ENCODE measurements around the gene RPS27. TPM values are rescaled to one million over a fixed set of nuclear protein-coding genes. Genes with fewer than 3 reads are reported as not detected.

RPS27 gene
- total and polyA plus RNA-seq, 2 of the 13 experiments (the other 11 are each of a cell fraction or from before 2014, with no cell fraction given) = 3,737 to 9,964 TPM

- TF ChIP-seq HOXA9 (CRISPR knock-in tag; IDR thresholded peaks at IDR 0.05; ENCODE audit: borderline replicate concordance) = no peak; the same call in 1 of the 2 replicates
- TF ChIP-seq MAFF (IDR thresholded peaks at IDR 0.05; ENCODE audit: low read depth, low read length) = 0 out of 2 replicates have a peak, but pooled peaks have one; percentile 14
- TF ChIP-seq ZNF501 (CRISPR knock-in tag; IDR thresholded peaks at IDR 0.05) = peak; percentile 98
- TF ChIP-seq HNRNPLL (IDR thresholded peaks at IDR 0.05; ENCODE audit: low read depth, low read length, poor library complexity, severe bottlenecking) = peak; percentile 82
- TF ChIP-seq CENPT (CRISPR knock-in tag; IDR thresholded peaks at IDR 0.05; ENCODE audit: low read depth) = no peak
- no peak for TF ChIP-seq JUND (CRISPR knock-in tag; IDR thresholded peaks at IDR 0.05)
- no peak for TF ChIP-seq ZBTB37 (CRISPR knock-in tag; IDR thresholded peaks at IDR 0.05)
- TF ChIP-seq ZNF335 (CRISPR knock-in tag; IDR thresholded peaks at IDR 0.05) = peak; percentile 74; the same call in 1 of the 2 replicates
- peak; percentile 64; the same call in 1 of the 2 replicates for TF ChIP-seq SP4 (CRISPR knock-in tag; IDR thresholded peaks at IDR 0.05)
- TF ChIP-seq NFE2L1 (CRISPR knock-in tag; IDR thresholded peaks at IDR 0.05; ENCODE audit: borderline replicate concordance) = no peak
- TF ChIP-seq DR1 (CRISPR knock-in tag; IDR thresholded peaks at IDR 0.05) = peak; percentile 72
- peak; percentile 74 for TF ChIP-seq MYC (CRISPR knock-in tag; IDR thresholded peaks at IDR 0.05; ENCODE audit: borderline replicate concordance)
- peak; percentile 79 for TF ChIP-seq ZFX (CRISPR knock-in tag; IDR thresholded peaks at IDR 0.05; ENCODE audit: low read depth)
- TF ChIP-seq DNMT1 (CRISPR knock-in tag; IDR thresholded peaks at IDR 0.05) = peak; percentile 52; the same call in 1 of the 2 replicates
- TF ChIP-seq FOXK2 (IDR thresholded peaks at IDR 0.05) = peak; percentile 73
- TF ChIP-seq NR1H2 (CRISPR knock-in tag; IDR thresholded peaks at IDR 0.05; ENCODE audit: borderline replicate concordance, low read depth) = no peak
- TF ChIP-seq MEF2D (CRISPR knock-in tag; IDR thresholded peaks at IDR 0.05) = 0 out of 2 replicates have a peak, but pooled peaks have one; percentile 85
- no peak for TF ChIP-seq NCOA5 (CRISPR knock-in tag; IDR thresholded peaks at IDR 0.05)
- peak; percentile 86; the same call in 1 of the 2 replicates for TF ChIP-seq KDM5B (CRISPR knock-in tag; IDR thresholded peaks at IDR 0.05; ENCODE audit: borderline replicate concordance)
- TF ChIP-seq MLLT10 (CRISPR knock-in tag; IDR thresholded peaks at IDR 0.05) = no peak
- 0 out of 2 replicates have a peak, but pooled peaks have one; percentile 46 for TF ChIP-seq CHCHD3 (CRISPR knock-in tag; IDR thresholded peaks at IDR 0.05)
- no peak for TF ChIP-seq ZNF260 (CRISPR knock-in tag; IDR thresholded peaks at IDR 0.05; ENCODE audit: borderline replicate concordance, low read depth)
- TF ChIP-seq ZNF597 (CRISPR knock-in tag; IDR thresholded peaks at IDR 0.05) = no peak
- TF ChIP-seq USF2 (IDR thresholded peaks at IDR 0.05; ENCODE audit: low read depth, low read length) = peak; percentile 92
- peak; percentile 98; the same call in 1 of the 2 replicates for TF ChIP-seq USF2 (CRISPR knock-in tag; IDR thresholded peaks at IDR 0.05; ENCODE audit: borderline replicate concordance)
- peak; percentile 96; the same call in 1 of the 2 replicates for TF ChIP-seq NFKB2 (CRISPR knock-in tag; IDR thresholded peaks at IDR 0.05; ENCODE audit: borderline replicate concordance)
Observed at GRCh38 chr1:153967107-153967999, 23.2 kb upstream of the RPS27 start, which contains the start of gene CREB3L4 (continued).
